ENCODE measurements around the gene OOSP4B.

DNA sequence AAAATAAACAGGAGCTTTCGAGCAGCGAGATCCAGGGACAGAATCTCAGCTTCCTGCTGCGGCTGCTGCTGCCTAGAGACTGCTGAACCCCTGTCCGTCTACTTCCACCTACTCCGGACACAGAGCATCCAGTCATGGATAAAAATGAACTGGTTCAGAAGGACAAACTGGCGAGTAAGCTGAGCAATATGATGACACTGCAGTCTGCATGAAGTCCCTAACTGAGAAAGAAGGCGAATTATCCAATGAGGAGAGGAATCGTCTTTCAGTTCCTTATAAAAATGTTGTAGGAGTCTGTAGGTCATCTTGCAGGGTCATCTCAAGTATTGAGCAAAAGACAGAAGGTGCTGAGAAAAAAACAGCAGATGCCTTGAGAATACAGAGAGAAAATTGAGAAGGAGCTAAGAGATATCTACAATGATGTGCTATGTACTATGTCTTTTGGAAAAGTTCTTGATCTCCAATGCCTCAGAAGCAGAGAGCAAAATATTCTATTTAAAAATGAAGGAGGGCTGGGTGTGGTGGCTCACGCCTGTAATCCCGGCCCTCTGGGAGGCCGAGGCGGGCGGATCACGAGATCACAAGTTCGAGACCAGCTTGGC lies 60.3 kb downstream of the OOSP4B start:
- TF ChIP-seq, protein P1, sequence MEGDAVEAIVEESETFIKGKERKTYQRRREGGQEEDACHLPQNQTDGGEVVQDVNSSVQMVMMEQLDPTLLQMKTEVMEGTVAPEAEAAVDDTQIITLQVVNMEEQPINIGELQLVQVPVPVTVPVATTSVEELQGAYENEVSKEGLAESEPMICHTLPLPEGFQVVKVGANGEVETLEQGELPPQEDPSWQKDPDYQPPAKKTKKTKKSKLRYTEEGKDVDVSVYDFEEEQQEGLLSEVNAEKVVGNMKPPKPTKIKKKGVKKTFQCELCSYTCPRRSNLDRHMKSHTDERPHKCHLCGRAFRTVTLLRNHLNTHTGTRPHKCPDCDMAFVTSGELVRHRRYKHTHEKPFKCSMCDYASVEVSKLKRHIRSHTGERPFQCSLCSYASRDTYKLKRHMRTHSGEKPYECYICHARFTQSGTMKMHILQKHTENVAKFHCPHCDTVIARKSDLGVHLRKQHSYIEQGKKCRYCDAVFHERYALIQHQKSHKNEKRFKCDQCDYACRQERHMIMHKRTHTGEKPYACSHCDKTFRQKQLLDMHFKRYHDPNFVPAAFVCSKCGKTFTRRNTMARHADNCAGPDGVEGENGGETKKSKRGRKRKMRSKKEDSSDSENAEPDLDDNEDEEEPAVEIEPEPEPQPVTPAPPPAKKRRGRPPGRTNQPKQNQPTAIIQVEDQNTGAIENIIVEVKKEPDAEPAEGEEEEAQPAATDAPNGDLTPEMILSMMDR (IDR thresholded peaks at IDR 0.05; ENCODE audit: low read length): no peak
- TF ChIP-seq EZH2phosphoT487 (IDR thresholded peaks at IDR 0.05; ENCODE audit: low read length): no peak

Data from MM.1S (cell line).